SK-N-SH treated with all-trans-retinoic acid at 6 μM for 48 hours (cell line): ENCODE data around the gene CR1.
"Not testable (repeated sequence)": the region's sequence is repeated elsewhere in the genome, so short reads cannot be mapped to it uniquely, and the experiment has no call there.

Source experiments
- ATAC-seq: fragments of 200-7000 bp; cut with Tn5 transposase; 3 replicates; pipeline ENCODE4 v1.9.1; 2020; ENCODE audit warnings: mild to moderate bottlenecking, moderate library complexity
- ARNTL ChIP-seq: fragments of 450-650 bp; formaldehyde crosslinking; IDR thresholded peaks from 2 replicates; pipeline ENCODE4 v1.5.0; 2020; ENCODE audit warnings: low read depth, mild to moderate bottlenecking, moderate library complexity, borderline replicate concordance
- BACH2 ChIP-seq: fragments of 250-450 bp; sonication (Bioruptor Pico); IDR thresholded peaks from 2 replicates; pipeline ENCODE4 v1.9.0; 2021; ENCODE audit warnings: mild to moderate bottlenecking, borderline replicate concordance
- GLIS3 ChIP-seq: fragments of 250-450 bp; sonication (Bioruptor Pico); IDR thresholded peaks from 2 replicates; pipeline ENCODE4 v1.5.0; 2020; ENCODE audit warnings: mild to moderate bottlenecking, moderate library complexity
- ISL1 ChIP-seq: fragments of 250-450 bp; sonication (Bioruptor Pico); IDR thresholded peaks from 2 replicates; pipeline ENCODE4 v2.1.2; 2022; ENCODE audit warnings: mild to moderate bottlenecking, moderate library complexity
- OSR1 ChIP-seq: fragments of 250-450 bp; sonication (Bioruptor Pico); IDR thresholded peaks from 2 replicates; pipeline ENCODE4 v1.8.0; 2022; ENCODE audit warnings: moderate library complexity, mild to moderate bottlenecking, inconsistent platforms
- POU6F1 ChIP-seq: fragments of 250-450 bp; sonication (Bioruptor Pico); IDR thresholded peaks from 2 replicates; pipeline ENCODE4 v1.8.0; 2021; ENCODE audit warnings: low read depth, mild to moderate bottlenecking, moderate library complexity, borderline replicate concordance
- SNAI2 ChIP-seq: fragments of 250-450 bp; sonication (Bioruptor Pico); IDR thresholded peaks from 2 replicates; pipeline ENCODE4 v1.5.0; 2020; ENCODE audit warnings: mild to moderate bottlenecking, moderate library complexity
- TCF4 ChIP-seq: fragments of 250-450 bp; sonication (Bioruptor Pico); IDR thresholded peaks from 2 replicates; pipeline ENCODE4 v1.8.0; 2021; ENCODE audit warnings: mild to moderate bottlenecking, moderate library complexity, borderline replicate concordance
- ZC3H10 ChIP-seq: fragments of 250-450 bp; sonication (Bioruptor Pico); IDR thresholded peaks from 2 replicates; pipeline ENCODE4 v1.5.1; 2021; ENCODE audit warnings: mild to moderate bottlenecking, moderate library complexity
- ZFP30 ChIP-seq: fragments of 450-650 bp; formaldehyde crosslinking; IDR thresholded peaks from 2 replicates; pipeline ENCODE4 v1.5.0; 2022; ENCODE audit warnings: mild to moderate bottlenecking, moderate library complexity
- ZNF70 ChIP-seq: fragments of 450-650 bp; formaldehyde crosslinking; IDR thresholded peaks from 2 replicates; pipeline ENCODE4 v1.5.0; 2020; ENCODE audit warnings: mild to moderate bottlenecking, moderate library complexity
- TF ChIP-seq, protein P1 (sequence below): fragments of 250-450 bp; sonication (Bioruptor Pico); IDR thresholded peaks from 2 replicates; pipeline ENCODE4 v1.8.0; 2020; ENCODE audit warnings: mild to moderate bottlenecking, moderate library complexity, borderline replicate concordance
- TF ChIP-seq, protein P2 (sequence below): fragments of 250-450 bp; sonication (Bioruptor Pico); IDR thresholded peaks from 2 replicates; pipeline ENCODE4 v1.5.0; 2020; ENCODE audit warnings: mild to moderate bottlenecking, moderate library complexity

The CR1 gene

DNA sequence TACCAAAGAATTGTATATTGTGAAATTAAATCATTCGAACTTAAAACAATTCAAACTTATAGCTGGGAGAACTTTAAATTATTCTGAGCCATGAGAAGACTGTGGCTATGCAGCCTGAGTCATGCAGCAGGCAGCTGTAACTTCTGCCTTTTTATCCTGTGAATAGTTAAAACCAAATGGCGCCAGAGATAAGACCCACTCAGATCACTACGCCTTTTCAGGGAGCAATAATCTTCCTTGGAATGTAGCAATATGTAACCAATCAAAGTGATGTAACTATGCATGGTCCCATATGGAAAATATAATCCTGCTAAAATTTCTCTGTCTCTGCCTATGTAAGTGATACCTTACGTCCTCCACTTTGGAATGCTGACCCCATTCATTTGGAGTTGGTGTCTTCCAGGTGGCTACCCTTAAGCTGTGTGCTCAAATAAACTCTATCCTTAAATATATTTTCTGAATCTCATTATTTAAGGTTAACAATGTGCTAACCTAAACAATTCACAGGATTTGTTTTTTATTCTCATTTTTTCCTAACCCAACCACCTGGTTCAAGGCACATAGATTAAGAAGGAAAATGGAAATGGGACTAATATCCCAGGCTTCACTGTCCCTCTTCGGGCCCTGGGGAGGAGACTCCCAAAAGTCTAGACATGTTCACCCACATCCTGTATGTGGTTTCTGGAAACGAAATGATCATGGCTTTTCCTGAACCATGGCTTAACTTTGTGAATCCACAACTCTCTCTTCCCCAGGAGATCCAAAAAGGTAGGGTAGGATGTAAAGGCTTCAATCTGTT is 184.8 kb downstream of the CR1 start:
- ATAC-seq = peak; percentile 92

GRCh38 chr1:207682872-207683434 is 187.0 kb downstream of the CR1 start:
- ATAC-seq = not testable (repeated sequence)

- not testable (repeated sequence) for ATAC-seq
These were observed 194.6 kb downstream of the CR1 start for GRCh38 chr1:207690551-207690950.

DNA sequence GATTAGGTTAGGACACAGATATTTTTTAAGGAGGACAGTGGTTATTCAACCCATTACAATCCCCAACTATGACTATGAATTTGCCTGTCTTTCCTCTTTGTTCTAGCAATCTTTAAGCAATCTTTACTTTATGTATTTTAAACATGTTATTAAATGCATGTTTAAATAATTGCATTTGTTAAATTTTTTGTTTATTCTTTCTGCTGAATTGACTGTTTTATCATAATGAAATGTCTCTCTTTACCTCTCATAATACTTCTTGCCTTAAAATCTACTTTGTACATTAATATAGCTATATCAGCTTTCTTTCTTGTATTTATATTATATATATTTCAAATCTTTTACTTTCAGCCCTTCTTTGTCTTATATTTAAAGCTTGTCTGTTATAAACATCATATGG is 195.1 kb downstream of the CR1 start:
- TF ChIP-seq ZC3H10 (CRISPR knock-in tag) (no peak), ISL1 (no peak), BACH2 (CRISPR knock-in tag) (no peak), POU6F1 (CRISPR knock-in tag) (no peak), OSR1 (CRISPR knock-in tag) (no peak), ARNTL (no peak), ZNF70 (CRISPR knock-in tag) (no peak), SNAI2 (CRISPR knock-in tag) (no peak), TCF4 (CRISPR knock-in tag) (no peak), ZFP30 (CRISPR knock-in tag) (no peak), GLIS3 (CRISPR knock-in tag) (no peak)
- TF ChIP-seq, protein P1, sequence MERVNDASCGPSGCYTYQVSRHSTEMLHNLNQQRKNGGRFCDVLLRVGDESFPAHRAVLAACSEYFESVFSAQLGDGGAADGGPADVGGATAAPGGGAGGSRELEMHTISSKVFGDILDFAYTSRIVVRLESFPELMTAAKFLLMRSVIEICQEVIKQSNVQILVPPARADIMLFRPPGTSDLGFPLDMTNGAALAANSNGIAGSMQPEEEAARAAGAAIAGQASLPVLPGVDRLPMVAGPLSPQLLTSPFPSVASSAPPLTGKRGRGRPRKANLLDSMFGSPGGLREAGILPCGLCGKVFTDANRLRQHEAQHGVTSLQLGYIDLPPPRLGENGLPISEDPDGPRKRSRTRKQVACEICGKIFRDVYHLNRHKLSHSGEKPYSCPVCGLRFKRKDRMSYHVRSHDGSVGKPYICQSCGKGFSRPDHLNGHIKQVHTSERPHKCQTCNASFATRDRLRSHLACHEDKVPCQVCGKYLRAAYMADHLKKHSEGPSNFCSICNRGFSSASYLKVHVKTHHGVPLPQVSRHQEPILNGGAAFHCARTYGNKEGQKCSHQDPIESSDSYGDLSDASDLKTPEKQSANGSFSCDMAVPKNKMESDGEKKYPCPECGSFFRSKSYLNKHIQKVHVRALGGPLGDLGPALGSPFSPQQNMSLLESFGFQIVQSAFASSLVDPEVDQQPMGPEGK (CRISPR knock-in tag) = no peak
- TF ChIP-seq, protein P2, sequence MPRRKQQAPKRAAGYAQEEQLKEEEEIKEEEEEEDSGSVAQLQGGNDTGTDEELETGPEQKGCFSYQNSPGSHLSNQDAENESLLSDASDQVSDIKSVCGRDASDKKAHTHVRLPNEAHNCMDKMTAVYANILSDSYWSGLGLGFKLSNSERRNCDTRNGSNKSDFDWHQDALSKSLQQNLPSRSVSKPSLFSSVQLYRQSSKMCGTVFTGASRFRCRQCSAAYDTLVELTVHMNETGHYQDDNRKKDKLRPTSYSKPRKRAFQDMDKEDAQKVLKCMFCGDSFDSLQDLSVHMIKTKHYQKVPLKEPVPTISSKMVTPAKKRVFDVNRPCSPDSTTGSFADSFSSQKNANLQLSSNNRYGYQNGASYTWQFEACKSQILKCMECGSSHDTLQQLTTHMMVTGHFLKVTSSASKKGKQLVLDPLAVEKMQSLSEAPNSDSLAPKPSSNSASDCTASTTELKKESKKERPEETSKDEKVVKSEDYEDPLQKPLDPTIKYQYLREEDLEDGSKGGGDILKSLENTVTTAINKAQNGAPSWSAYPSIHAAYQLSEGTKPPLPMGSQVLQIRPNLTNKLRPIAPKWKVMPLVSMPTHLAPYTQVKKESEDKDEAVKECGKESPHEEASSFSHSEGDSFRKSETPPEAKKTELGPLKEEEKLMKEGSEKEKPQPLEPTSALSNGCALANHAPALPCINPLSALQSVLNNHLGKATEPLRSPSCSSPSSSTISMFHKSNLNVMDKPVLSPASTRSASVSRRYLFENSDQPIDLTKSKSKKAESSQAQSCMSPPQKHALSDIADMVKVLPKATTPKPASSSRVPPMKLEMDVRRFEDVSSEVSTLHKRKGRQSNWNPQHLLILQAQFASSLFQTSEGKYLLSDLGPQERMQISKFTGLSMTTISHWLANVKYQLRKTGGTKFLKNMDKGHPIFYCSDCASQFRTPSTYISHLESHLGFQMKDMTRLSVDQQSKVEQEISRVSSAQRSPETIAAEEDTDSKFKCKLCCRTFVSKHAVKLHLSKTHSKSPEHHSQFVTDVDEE = no peak
- ATAC-seq = no peak
